Measurements from ENCODE around the gene HOXD11.

- no peak for TF ChIP-seq CTCF (IDR thresholded peaks at IDR 0.05 in 4 of 5, conservative IDR thresholded peaks at IDR 0.05 in 1 of 5)
- peak in 1 of 2 donors; percentile 47 for TF ChIP-seq POLR2A (IDR thresholded peaks at IDR 0.05)
Measured at GRCh38 chr2:176122683-176123410, 15.8 kb downstream of the HOXD11 start, which contains the start of gene HOXD9.

Measured in gastrocnemius medialis (tissue), 4 donors.